Cortex of kidney (tissue), 1 donor: ENCODE data around the gene TSPO.

Experiments
- DNase-seq: peaks from one replicate; lab custom pipeline; 2025; lab: John Stamatoyannopoulos, UW

The TSPO gene

GRCh38 chr22:43202326-43202725 is 51.0 kb downstream of the TSPO start:
- no peak for DNase-seq

GRCh38 chr22:43202756-43203410 is 51.5 kb downstream of the TSPO start:
- no peak for DNase-seq

DNA sequence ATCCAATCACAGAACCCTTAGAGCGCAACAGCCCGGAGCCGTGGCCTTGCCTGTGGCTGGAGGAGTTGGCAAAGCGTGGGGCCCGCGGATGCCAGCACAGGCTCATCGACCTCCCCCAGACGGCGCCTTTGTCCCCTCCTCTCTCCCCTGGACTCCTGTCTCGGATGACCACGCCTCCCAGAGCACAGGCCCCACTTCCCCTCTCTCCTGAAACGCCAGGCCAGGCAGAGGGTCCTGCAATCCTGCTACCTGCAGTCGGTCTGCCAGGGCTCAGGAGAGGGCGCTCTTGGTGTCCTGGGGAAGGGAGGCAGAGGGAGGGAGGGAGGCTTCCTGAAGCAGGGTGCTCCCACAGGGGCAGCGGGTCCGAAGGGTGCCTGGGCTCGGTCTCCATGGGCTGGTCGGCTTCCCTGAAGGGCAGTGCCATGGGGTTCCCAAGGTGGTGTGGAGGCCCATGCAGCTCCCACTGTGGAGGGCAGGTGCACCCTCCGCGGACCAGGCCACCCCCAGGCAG is 52.2 kb downstream of the TSPO start:
- DNase-seq = no peak

DNA sequence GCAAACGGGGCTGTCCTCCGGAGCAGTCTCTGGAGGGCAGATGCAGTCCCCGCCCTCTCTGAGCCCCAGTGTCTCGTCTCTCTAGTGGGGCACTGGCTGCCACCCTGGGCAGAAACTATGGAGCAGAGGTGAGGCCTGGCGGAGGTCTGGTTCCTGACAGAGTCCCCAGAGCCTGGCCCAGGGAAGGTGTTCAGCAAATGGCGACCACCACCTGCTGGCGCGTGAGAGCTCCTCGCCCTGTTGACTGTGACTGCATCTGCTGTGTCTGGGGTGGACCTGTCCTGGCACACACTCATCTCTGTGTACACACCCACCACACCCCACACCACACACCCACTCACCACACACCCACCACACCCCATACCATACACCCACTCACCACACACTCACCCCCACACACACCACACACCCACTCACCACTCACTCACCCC is 53.9 kb downstream of the TSPO start:
- no peak for DNase-seq

- DNase-seq = no peak
Observed at GRCh38 chr22:43205748-43206508, 54.6 kb downstream of the TSPO start.

GRCh38 chr22:43206509-43207161 is 55.3 kb downstream of the TSPO start:
- no peak for DNase-seq

DNA sequence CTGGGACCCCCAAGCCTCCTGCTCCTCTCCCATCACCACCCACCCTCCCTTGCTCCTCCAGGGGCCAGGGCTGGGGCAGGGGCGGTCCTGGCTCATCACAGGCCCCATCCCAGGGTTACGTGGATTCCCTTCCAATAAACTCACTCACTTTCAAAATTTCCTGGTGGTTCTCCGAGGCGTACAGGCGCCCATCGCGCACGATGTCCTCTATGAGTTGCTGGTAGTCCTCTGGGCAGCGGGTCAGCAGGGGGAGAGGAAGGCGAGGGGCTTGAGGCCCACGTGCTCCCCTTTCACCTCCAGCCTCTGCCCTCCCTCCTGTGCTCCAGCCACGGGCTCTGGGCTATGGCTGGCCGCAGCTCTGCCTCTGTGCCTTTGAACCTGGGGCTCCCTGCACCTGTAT is 56.0 kb downstream of the TSPO start:
- no peak for DNase-seq

- no peak for DNase-seq
Observed at GRCh38 chr22:43207849-43208702, 56.7 kb downstream of the TSPO start.

GRCh38 chr22:43208703-43209522 is 57.6 kb downstream of the TSPO start:
- DNase-seq = no peak

DNA sequence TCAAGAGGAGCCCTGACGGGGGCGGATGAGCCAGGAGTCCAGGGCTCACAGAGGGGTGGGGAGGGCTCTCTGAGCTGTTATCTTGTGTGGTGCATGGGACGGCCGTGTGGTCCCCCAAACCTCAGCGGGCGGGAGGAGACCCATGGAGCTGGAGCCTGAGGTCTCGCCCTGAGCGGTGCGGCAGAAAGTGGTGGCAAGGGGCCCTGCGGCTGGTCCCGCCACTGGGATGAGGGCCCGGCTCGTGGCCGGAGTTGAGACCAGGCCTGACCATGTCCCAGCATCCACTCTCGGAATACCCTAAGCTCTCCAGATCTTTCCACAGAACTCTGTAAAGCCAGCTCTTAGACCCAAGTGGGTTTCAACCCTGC is 58.1 kb downstream of the TSPO start:
- no peak for DNase-seq

- DNase-seq = no peak
Observed at GRCh38 chr22:43209971-43210370, 58.6 kb downstream of the TSPO start.

DNA sequence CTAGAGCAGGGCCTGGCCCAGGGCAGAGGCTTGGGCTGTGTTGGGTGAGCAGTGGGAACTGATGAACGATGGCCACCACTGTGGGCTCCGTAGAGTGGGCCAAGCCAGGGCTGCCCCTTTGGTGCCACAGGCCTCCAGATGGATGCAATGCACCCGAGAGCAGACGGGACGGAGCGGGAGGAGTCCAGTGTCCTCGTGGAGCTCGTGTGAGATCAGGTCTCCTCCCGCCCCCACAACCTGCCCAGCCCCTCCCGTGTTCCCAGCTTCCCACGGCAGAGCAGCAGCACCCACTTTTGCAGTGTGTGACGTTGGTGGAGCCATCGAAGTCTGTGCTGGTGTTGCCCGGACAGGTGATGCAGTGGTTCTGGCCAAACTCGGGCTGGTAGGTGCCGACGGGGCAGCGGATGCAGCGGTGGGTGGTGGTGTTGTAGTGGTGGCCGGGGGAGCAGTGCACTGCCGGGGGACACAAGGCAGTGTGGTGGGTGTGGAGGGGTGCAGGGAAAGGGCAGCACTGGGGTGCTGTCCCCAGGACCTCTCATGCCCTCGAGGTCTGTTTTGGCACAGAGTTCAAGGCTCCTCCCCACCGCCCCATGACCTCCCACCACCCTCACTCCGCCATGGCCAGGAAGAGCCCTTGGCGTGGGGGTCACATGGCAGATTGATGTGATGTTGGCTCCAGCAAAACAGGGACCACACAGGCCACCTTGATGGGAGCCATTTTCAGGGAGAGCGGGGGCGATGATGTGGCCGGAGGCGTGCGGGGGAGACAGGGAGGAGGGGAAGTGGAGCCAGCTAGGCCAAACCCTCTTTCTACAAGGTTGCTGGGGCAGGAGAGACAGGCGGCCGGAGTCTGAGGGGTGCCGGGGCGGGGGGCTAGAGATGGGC is 59.5 kb downstream of the TSPO start:
- no peak for DNase-seq

DNA sequence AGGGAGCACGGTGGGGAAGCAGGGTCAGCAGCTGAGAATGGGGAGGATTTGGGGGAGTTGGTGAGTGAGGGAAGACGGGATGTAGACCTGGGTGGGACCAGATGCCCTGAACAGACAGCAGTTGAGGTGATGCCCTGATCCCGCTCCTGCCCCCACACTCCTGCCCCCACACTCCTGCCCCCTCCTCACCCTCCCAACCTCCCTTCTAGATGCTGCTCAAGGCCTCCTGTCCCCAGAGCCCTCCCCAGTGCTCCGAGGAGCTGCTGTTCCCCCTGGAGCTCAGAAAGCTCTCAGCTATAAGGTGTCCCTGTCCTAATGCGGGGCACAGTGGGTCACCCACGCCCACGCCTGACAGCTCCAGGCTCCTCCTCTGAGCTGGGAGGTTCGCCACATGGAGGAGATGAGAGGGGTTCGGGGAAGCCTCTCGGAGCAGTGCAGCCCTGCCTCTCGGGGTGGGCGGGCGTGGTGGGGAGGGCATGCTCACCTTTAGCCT is 60.6 kb downstream of the TSPO start:
- DNase-seq = no peak

DNA sequence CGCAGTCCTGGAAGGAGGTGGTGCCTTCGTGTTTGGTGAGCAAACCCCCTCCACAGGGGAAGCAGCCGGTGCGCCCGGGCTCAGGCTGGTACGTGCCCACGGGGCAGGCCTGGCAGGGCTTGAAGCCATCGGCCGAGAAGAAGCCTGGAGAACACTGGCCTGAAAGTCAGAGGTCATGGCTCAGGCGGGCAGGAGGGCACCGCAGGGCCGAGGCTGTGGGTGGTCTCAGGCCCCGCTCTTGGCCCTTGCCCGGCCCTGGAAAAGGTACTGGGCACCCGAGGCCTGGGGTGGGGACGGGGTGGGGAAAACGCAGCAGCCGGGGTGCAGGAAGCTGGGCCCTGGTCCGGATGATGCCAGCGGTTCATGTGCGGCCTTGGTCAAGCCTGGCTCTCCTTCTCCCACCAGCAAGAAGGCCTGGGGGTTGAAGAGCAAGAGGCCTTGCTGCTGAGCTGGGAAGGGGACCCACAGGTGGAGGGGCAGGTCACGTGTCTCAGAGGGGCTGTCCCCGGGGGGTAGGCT is 61.1 kb downstream of the TSPO start:
- no peak for DNase-seq
